GM12874 (cell line): ENCODE measurements around the gene TPP2.

Source experiments
- TF ChIP-seq, protein P1 (sequence below): IDR thresholded peaks from 2 replicates; pipeline ENCODE4 v1.5.1; 2011; ENCODE audit warnings: low read depth, mild to moderate bottlenecking, control low read depth, low read length, moderate library complexity; ENCODE audit not compliant: insufficient read depth

Gene TPP2

DNA sequence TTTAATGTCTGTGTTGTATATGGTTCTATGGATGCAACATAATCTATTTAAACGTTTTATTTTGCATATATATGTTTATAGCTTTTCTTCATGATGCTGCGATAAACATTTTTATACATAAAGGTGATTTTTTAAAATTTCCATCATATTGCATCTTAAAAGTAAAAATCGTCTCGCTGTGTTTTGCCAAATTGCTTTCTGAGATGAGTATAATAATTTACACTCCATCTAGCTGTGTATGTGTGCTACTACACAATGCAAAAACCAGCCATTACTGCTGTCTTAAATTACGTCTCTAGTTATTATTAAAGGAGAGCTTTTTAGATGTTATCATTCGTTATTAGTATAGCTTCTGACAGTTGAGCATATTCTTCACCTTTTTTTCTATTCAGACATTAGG is 60.8 kb downstream of the TPP2 start:
- TF ChIP-seq, protein P1, sequence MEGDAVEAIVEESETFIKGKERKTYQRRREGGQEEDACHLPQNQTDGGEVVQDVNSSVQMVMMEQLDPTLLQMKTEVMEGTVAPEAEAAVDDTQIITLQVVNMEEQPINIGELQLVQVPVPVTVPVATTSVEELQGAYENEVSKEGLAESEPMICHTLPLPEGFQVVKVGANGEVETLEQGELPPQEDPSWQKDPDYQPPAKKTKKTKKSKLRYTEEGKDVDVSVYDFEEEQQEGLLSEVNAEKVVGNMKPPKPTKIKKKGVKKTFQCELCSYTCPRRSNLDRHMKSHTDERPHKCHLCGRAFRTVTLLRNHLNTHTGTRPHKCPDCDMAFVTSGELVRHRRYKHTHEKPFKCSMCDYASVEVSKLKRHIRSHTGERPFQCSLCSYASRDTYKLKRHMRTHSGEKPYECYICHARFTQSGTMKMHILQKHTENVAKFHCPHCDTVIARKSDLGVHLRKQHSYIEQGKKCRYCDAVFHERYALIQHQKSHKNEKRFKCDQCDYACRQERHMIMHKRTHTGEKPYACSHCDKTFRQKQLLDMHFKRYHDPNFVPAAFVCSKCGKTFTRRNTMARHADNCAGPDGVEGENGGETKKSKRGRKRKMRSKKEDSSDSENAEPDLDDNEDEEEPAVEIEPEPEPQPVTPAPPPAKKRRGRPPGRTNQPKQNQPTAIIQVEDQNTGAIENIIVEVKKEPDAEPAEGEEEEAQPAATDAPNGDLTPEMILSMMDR: no peak

DNA sequence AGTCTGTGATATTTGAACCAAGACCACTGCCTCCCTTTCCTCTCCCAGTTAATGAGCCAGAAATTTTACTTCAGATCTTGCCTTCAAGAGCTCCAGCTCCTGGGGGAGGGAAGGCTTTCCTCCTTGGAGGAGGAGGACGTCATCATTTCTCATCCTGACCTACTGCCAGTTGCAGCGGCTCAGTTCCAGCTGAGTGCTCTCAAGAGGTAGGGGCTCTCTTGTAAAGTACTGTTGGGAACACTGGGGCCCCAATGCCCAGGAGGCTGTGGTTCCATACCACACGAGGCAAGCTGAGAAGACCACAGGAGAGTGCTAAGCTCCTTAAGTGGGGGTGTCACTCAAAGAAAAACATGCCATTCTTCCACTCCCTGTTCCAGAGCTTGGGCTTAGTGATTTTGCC is 61.9 kb downstream of the TPP2 start:
- TF ChIP-seq, protein P1: no peak

DNA sequence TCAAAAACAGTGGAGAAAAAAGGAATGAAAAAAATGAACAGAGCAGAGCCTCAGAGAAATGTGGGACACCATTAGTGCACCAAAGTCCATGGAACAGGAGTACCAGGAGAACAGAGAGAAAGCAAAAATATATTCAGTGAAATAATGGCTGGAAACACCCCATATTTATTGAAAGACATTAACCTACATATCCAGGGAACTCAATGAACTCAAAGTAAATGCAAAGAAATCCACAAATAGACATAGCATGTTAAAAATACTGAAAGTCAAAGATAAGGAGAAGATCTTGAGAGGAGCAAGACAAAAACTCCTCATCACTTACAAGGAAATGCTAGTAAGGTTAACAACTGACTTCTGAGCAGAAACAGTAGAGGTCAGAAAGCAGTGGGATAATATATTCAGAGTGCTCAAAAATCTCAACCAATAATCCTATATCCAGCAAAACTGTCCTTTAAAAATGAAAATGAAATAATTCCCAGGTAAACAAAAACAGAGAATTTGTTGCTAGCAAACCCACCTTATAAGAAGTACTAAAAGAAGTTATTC is 62.5 kb downstream of the TPP2 start:
- TF ChIP-seq, protein P1: no peak

DNA sequence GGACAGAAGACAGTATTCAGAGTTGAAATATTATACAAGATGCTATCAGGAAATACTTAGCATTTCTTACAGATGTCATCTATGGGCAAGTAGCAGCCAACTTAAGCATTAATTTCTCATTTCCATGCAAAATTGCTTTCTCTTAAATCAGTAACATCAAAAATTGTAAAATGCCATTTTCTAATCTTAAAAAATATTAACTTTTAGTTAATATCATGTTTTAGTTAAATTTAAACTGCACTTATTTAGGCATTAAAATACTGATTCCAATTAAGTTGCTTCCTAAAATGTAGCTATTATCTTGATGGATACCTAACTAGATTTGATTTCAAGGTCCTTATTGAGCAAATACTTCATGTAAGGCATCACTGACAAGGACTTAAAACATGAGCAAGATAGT is 70.2 kb downstream of the TPP2 start:
- TF ChIP-seq, protein P1: no peak

DNA sequence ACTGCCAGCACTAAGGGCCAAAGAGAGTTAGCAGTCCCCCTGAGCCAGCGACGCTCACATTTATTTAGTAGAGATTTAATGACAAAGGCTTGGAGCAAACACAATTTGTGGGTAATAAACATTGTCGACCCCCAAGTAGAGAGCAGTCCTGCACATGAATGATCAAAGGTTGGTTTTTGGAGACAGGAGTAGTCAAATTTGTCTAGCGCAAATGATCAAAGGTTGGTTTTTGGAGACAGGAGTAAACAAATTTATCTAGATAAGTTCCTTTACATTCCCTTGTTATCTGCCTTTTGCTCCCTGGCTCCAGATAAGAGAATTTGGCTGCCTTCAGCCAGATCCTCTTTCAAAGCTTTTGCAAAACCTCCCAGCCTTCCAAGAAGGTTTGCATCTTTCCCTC is 71.1 kb downstream of the TPP2 start:
- TF ChIP-seq, protein P1: no peak

DNA sequence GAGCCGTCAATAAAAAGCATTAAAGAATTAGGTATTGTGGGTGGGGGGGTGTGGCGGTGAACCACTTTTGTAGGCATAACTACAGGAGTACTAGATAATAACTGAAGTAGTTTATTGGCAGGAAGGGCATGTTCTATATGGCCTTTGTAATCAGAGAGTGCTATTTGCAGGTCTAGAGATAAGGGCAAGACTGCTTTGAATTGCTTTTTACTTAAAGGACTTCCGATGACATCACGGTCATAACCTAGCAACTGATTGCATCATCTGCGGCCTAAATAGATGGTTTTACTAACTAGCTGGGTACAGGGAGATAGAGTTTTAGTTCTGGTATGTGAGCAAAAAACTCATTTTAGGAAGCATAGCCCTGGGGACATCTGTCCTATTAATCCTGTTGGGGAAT is 73.3 kb downstream of the TPP2 start:
- TF ChIP-seq, protein P1: no peak

DNA sequence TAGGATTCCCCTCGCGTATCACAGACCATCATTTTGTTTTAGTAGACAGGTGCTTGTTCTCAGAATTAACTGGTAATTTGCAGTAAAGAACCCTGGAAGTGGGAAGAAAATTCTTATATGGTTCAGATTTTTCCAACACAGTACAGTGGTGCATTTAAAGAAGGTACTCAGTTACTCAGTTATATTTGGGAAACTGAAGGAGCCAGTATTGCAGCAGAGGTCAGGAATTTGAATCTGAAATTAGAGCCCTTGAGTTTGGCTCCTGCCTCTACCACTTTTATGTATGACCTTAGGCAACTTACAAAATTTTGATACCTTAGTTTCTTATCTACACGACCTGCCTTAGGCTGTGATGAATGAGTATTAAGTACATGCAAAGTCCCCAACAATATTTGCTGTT is 78.3 kb downstream of the TPP2 start:
- TF ChIP-seq, protein P1: no peak
